ENCODE data around the gene NTRK3. TPM values are rescaled to one million over a fixed set of nuclear protein-coding genes. Genes with fewer than 3 reads are reported as not detected.
"Not testable (repeated sequence)": the region's sequence is repeated elsewhere in the genome, so short reads cannot be mapped to it uniquely, and the experiment has no call there.

NTRK3 gene
- total RNA-seq, 1 donor from 2014 or later: not detected

GRCh38 chr15:88035381-88035780 lies 221.2 kb downstream of the NTRK3 start:
- no peak for TF ChIP-seq CTCF (IDR thresholded peaks at IDR 0.05)
- Mint-ChIP-seq H3K9me3 (no peaks in the 10 kb centered on the region), H3K27me3 (peaks cover 10% of the 10 kb centered on the region), H3K36me3 (ENCODE audit: low read depth) (no peaks in the 10 kb centered on the region), H3K4me3 (no peak overlapping the region), H3K4me1 (no peaks in the 10 kb centered on the region), H3K27ac (no peak overlapping the region)
- POLR2A ChIA-PET: no interaction called here
- intact Hi-C loops (cut with micrococcal nuclease): no loop called here
- CTCF ChIA-PET: no interaction called here
- ATAC-seq (ENCODE audit: low read depth) (no peak), DNase-seq (no peak)

- H3K27ac Mint-ChIP-seq; intact Hi-C loops (cut with micrococcal nuclease); H3K4me3 Mint-ChIP-seq; H3K36me3 Mint-ChIP-seq (ENCODE audit: low read depth); CTCF ChIA-PET; H3K4me1 Mint-ChIP-seq; ATAC-seq (ENCODE audit: low read depth); H3K9me3 Mint-ChIP-seq; DNase-seq; POLR2A ChIA-PET: not testable (repeated sequence)
- peaks cover 10% of the 10 kb centered on the region for H3K27me3 Mint-ChIP-seq
Measured at GRCh38 chr15:88033421-88033820, 223.1 kb downstream of the NTRK3 start.

- ChIA-PET POLR2A (no interaction called here), CTCF (no interaction called here)
- Mint-ChIP-seq H3K36me3 (ENCODE audit: low read depth) (no peaks in the 10 kb centered on the region), H3K27me3 (peaks cover 10% of the 10 kb centered on the region), H3K27ac (no peak overlapping the region), H3K4me1 (no peaks in the 10 kb centered on the region), H3K9me3 (no peaks in the 10 kb centered on the region), H3K4me3 (no peak overlapping the region)
- no peak for ATAC-seq (ENCODE audit: low read depth)
- TF ChIP-seq CTCF (IDR thresholded peaks at IDR 0.05): no peak
- DNase-seq: no peak
- intact Hi-C loops (cut with micrococcal nuclease): no loop called here
Measured at GRCh38 chr15:88032787-88033186, 223.8 kb downstream of the NTRK3 start.

- H3K9me3 Mint-ChIP-seq: no peaks in the 10 kb centered on the region
- ChIA-PET CTCF (no interaction called here), POLR2A (no interaction called here)
- intact Hi-C loops (cut with micrococcal nuclease): no loop called here
- DNase-seq: no peak
- TF ChIP-seq CTCF (IDR thresholded peaks at IDR 0.05): no peak
- H3K4me3 Mint-ChIP-seq: no peak overlapping the region
- ATAC-seq (ENCODE audit: low read depth): no peak
- H3K27me3 Mint-ChIP-seq: peaks cover 10% of the 10 kb centered on the region
- H3K4me1 Mint-ChIP-seq: no peaks in the 10 kb centered on the region
- H3K36me3 Mint-ChIP-seq (ENCODE audit: low read depth): no peaks in the 10 kb centered on the region
- H3K27ac Mint-ChIP-seq: no peak overlapping the region
Measured at GRCh38 chr15:88031461-88031860, 225.1 kb downstream of the NTRK3 start.

- intact Hi-C loops (cut with micrococcal nuclease): no loop called here
- no peak for ATAC-seq (ENCODE audit: low read depth)
- CTCF ChIA-PET: no interaction called here
- no peak for DNase-seq
- H3K9me3 Mint-ChIP-seq: no peaks in the 10 kb centered on the region
- H3K36me3 Mint-ChIP-seq (ENCODE audit: low read depth): no peaks in the 10 kb centered on the region
- H3K4me3 Mint-ChIP-seq: no peak overlapping the region
- POLR2A ChIA-PET: no interaction called here
- H3K27ac Mint-ChIP-seq: no peak overlapping the region
- no peaks in the 10 kb centered on the region for H3K4me1 Mint-ChIP-seq
- no peak for TF ChIP-seq CTCF (IDR thresholded peaks at IDR 0.05)
- H3K27me3 Mint-ChIP-seq: peaks cover 2% of the 10 kb centered on the region
Measured at GRCh38 chr15:88029696-88030095, 226.8 kb downstream of the NTRK3 start.

GRCh38 chr15:88028024-88028423 lies 228.5 kb downstream of the NTRK3 start:
- Mint-ChIP-seq H3K9me3 (peaks cover 3% of the 10 kb centered on the region), H3K4me3 (no peak overlapping the region), H3K27ac (no peak overlapping the region), H3K4me1 (no peaks in the 10 kb centered on the region), H3K27me3 (no peaks in the 10 kb centered on the region), H3K36me3 (ENCODE audit: low read depth) (no peaks in the 10 kb centered on the region)
- ATAC-seq (ENCODE audit: low read depth) (no peak), DNase-seq (no peak)
- no peak for TF ChIP-seq CTCF (IDR thresholded peaks at IDR 0.05)
- CTCF ChIA-PET: no interaction called here
- POLR2A ChIA-PET: no interaction called here
- intact Hi-C loops (cut with micrococcal nuclease): no loop called here

Measured in activated B cell treated with CpG ODN at 0.5 μM for 24 hours (primary cell).